ENCODE data around the gene ELFN1.

DNA sequence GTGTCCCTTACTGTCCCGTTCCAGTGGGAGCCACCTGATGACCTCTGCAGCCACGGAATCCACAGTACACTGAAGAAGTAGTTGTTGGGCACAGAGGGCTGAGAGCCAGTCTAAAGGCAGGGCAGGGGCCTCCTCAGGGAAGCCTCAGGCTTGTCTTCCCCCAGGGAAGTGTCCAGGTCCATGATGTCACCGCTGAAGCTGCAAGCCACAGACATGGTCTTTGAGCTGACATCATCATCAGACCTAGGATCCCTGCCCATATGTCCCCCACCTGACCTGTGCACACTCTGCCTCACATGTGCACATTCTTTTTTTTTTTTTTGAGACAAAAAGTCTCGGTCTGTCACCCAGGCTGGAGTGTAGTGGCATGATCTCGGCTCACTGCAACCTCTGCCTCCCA, 38.4 kb upstream of the ELFN1 start:
- TF ChIP-seq CTCF (IDR thresholded peaks at IDR 0.05) (no peak), POLR2A (IDR thresholded peaks at IDR 0.05) (no peak)
